ENCODE measurements around the gene C4BPA. TPM values are rescaled to one million over a fixed set of nuclear protein-coding genes. Genes with fewer than 3 reads are reported as not detected.

C4BPA gene
- polyA plus RNA-seq, 3 donors = 0.34 to 1.5 (median 0.82) TPM

- WGBS, 3 donors = 71 to 82% (median 79%) methylated on average over 4 of the region's 4 CpGs
- H3K27ac ChIP-seq (ENCODE audit: low read depth, low read length) = no peak overlapping the region
These were observed 29.9 kb upstream of the C4BPA start for GRCh38 chr1:207073906-207074820.

- no peak overlapping the region for H3K27ac ChIP-seq (ENCODE audit: low read depth, low read length)
- 66 to 74% (median 71%) methylated on average over 5 of the region's 5 CpGs for WGBS, 3 donors
These were observed 27.7 kb upstream of the C4BPA start for GRCh38 chr1:207076181-207076955.

- no peak overlapping the region for H3K27ac ChIP-seq (ENCODE audit: low read depth, low read length)
- 95% methylated on average over 1 of the region's 1 CpG for WGBS, 3 donors
These were observed 27.0 kb upstream of the C4BPA start for GRCh38 chr1:207077012-207077411.

DNA sequence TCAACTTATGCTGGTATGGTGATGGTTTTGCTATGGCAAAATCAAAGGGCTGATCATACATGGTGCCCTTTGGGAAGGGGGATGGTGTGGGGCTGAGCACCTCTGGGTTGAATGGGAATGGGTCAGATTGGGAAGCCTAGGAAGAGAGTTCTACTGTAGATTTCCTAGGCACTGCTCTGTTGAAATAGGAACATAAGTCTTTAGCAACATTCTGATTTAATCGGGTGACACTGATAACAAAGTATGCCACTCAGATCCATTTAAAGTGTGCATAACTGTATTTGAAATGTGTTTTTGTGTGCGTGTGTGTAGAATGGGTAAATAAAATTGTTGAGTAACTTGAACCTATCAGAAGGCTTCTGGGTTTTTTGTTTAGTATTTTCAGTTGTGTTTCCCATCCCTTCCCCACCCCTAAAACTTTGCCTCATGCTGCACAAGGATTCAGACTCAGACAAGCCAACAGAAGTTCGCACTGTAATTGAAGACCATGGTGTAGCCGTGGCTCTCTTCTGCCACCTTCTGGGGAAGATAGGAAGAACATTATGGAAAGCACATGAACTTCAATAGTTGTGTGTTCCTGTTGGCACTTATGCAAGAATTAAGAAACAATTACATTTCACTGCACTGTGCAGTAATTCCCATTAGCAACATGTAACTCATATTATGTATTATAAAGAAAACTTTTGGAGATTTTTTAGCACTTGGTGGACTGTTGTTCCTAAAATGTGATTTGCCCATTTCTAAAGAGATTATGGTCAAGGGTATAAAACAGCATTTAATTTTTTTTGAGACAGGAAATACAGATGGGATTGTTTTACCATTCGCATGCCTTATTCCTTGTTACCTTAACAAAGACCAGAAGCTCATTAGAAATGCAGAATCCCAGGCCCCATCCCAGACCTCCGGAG lies 26.3 kb upstream of the C4BPA start:
- 32 to 48% (median 47%) methylated on average over 6 of the region's 6 CpGs for WGBS, 3 donors
- no peak overlapping the region for H3K27ac ChIP-seq (ENCODE audit: low read depth, low read length)

DNA sequence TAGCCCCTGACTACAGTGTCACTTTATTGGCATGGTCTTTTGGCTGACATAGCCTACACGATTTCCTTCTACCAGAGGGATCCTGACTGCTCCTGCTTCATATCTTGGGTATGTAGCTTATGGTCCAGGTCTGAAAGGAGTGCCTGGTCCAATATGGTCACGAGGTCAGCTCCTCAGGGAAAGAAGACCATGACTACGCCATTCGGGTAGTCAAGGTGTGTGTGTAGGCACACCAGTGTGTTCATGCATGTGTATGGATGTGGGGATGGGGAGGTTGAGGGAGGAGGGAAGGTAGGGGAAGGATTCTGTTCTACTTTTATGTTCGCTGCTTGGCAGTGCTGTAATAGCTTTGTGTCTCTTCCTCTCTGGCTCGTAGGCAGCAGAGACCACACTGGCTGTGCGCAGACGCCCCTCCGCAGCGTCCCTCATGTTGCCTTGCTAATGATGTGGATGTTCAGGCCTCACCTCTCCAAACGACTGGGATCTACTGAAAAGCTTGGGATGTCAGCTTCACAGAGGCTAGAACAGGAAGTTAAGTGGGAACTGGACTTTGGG lies 25.4 kb upstream of the C4BPA start:
- WGBS, 3 donors = 84 to 87% (median 85%) methylated on average over 11 of the region's 11 CpGs
- no peak overlapping the region for H3K27ac ChIP-seq (ENCODE audit: low read depth, low read length)

- H3K27ac ChIP-seq (ENCODE audit: low read depth, low read length) = no peak overlapping the region
- WGBS, 3 donors = 71 to 92% (median 85%) methylated on average over 6 of the region's 6 CpGs
These were observed 24.3 kb upstream of the C4BPA start for GRCh38 chr1:207079706-207080241.

DNA sequence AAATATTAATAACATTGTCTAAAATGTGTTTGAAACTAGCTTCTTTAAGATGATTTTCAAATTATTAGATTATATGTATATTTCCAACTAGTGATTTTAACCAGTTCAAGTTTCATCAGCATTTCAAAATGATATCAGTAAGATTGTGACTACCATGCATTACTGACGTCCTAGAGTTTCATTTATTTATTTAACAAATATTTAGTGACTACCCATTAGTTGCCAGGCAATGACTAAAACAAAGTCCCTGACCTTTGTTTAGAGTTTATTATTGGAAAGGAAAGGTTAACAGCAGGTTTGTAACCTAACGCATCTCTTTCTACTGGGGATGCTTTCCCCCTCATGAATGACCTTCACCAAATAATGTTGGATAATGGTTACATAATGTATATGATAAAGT lies 22.9 kb upstream of the C4BPA start:
- no peak overlapping the region for H3K27ac ChIP-seq (ENCODE audit: low read depth, low read length)
- 34 to 73% (median 62%) methylated on average over 2 of the region's 2 CpGs for WGBS, 3 donors

- WGBS, 3 donors = 79 to 91% (median 84%) methylated on average over 2 of the region's 2 CpGs
These were observed 22.2 kb upstream of the C4BPA start for GRCh38 chr1:207081806-207082205.

DNA sequence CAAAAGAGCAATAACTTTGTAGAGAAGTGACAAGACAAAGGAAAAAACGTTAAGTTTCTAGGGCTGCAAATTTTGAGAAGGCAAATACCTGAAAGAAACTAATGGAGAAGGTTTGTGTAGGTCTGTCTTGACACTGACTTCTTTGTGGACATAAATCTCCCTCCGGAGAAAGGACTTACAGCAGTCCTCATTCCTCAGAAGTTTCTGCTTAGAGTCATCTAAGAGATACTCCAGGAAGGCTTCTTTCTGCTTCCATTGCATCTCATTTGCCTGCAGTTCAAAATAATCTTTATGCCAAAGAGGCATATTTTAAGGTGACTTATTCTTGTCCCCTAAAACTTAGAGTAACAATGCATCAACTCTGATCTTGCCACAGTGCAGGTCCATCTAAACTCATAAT lies 19.8 kb upstream of the C4BPA start:
- no peak overlapping the region for H3K27ac ChIP-seq (ENCODE audit: low read depth, low read length)
- 49 to 71% (median 57%) methylated on average over 2 of the region's 2 CpGs for WGBS, 3 donors

More at GRCh38 chr1:207081806-207082205, 22.2 kb upstream of the C4BPA start:
- no peak overlapping the region for H3K27ac ChIP-seq (ENCODE audit: low read depth, low read length)

GRCh38 chr1:207084701-207085180 lies 19.3 kb upstream of the C4BPA start:
- 22 to 28% (median 22%) methylated on average over 8 of the region's 8 CpGs for WGBS, 3 donors
- no peak overlapping the region for H3K27ac ChIP-seq (ENCODE audit: low read depth, low read length)

DNA sequence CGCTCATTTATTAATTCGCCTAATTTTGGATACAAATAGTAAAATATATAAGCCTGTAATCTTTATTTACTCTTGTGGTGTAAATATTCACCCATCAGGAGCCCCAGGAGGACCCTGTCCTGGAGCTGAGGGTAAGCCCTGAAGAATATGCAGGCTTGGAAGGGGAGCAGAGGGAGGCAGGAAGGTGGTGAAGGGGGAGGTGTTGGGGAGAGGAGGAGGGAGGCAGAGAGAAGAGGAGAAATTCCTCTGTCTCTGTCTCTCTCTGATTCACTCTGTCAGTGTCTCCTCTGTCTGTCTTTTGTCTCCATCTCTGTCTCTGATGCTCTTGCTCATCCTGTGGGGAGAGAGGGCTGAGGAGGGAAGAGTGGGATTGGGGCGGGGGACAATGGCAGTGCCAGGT lies 18.1 kb upstream of the C4BPA start:
- WGBS, 3 donors = 55 to 87% (median 85%) methylated on average over 3 of the region's 3 CpGs
- no peak overlapping the region for H3K27ac ChIP-seq (ENCODE audit: low read depth, low read length)

- no peak overlapping the region for H3K27ac ChIP-seq (ENCODE audit: low read depth, low read length)
- 67 to 84% (median 83%) methylated on average over 2 of the region's 2 CpGs for WGBS, 3 donors
These were observed 15.9 kb upstream of the C4BPA start for GRCh38 chr1:207088161-207088560.

- H3K27ac ChIP-seq (ENCODE audit: low read depth, low read length) = no peak within 1 kb of the TSS
- WGBS, 3 donors = 42 to 83% (median 72%) methylated on average over 9 of the region's 9 CpGs
These were observed 15.1 kb upstream of the C4BPA start, which contains the start of gene C4BPB for GRCh38 chr1:207088701-207089626. C4BPB (plus strand) TSS chr1:207088860; CDS start chr1:207089532, 672 bp downstream.

DNA sequence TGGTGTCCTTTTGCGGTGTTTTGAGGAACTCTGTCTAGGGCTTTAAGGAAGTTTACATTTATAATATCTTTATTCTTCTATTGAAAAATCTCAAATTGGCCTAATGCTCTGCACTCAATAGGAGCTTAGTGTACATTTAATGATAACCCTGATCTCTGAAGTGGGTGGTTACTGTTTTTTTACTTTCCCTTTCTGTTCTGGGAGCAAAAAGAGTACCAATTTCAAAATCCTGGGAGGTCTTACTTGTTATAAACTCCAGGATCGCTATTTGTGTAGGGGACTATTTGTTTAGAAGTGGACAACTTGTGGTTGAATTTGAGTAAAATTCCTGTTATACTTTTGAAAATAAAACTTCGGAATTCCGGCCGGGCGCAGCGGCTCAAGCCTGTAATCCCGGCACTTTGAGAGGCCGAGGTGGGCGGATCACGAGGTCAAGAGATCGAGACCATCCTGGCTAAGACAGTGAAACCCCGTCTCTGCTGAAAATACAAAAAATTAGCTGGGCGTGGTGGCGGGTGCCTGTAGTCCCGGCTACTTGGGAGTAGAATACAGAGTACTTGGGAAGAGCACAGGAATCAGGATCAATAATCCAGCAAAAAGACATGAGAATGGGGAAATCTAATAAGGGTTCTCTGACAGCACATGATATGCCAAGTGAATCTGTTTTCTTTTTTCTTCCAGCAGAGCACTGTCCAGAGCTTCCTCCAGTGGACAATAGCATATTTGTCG lies 14.2 kb upstream of the C4BPA start:
- 93 to 96% (median 95%) methylated on average over 17 of the region's 17 CpGs for WGBS, 3 donors
- H3K27ac ChIP-seq (ENCODE audit: low read depth, low read length) = no peak overlapping the region

DNA sequence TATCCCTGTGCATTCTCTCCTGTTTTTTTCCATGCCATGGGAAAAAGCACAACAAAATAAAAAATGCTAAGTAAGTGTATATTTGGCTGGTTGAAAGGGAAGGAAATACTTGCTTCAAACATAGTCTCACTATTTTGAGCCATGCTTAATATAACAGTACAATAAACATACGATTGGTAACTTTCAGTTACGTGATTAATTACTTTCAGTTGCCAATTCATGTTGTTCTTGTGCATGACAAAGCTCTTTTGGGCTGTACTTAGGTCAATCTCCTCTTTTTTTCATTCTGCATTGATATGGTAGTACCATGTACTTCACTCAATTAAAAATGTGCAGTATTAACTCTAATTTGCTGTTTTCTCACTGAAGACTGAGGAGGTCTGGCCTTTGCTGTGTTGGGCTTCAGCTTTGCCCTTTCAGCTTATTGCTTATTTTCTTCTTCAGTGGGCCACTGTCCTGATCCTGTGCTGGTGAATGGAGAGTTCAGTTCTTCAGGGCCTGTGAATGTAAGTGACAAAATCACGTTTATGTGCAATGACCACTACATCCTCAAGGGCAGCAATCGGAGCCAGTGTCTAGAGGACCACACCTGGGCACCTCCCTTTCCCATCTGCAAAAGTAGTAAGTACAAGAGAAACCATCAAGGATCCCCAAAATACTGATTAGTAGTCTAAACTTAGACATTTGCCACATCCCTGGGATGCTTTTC lies 12.7 kb upstream of the C4BPA start:
- no peak overlapping the region for H3K27ac ChIP-seq (ENCODE audit: low read depth, low read length)
- WGBS, 3 donors = 73 to 78% (median 75%) methylated on average over 4 of the region's 4 CpGs

Measured in adipose tissue (tissue), 3 donors.